Transverse colon (tissue), 4 donors: ENCODE data around the gene CBX3. TPM values are rescaled to one million over a fixed set of nuclear protein-coding genes. Genes with fewer than 3 reads are reported as not detected.

Experiments
- DNase-seq: peaks from one replicate; pipeline ENCODE4 v3.0.0-alpha.2; 2019
- H3K27ac ChIP-seq, 4 donors: fragments of 200-600 bp; sonication (generic); 2 replicates each; pipeline ENCODE4 v1.5.1; 2016 to 2018; ENCODE audit warnings: inconsistent platforms in 4 of 4
- H3K27me3 ChIP-seq: fragments of 200-600 bp; sonication (generic); 2 replicates; pipeline ENCODE4 v1.5.1; 2017; ENCODE audit warnings: inconsistent platforms
- H3K36me3 ChIP-seq, 4 donors: fragments of 200-600 bp; sonication (generic); 2 replicates each; pipeline ENCODE4 v1.5.1; 2017 to 2019; ENCODE audit warnings: inconsistent platforms in 4 of 4
- H3K4me1 ChIP-seq, 4 donors: fragments of 200-600 bp; sonication (generic); 2 replicates each; pipeline ENCODE4 v1.5.1; 2017 to 2020; ENCODE audit warnings: inconsistent platforms in 4 of 4
- H3K4me3 ChIP-seq, 4 donors: fragments of 200-600 bp; sonication (generic); 1 replicate in 1 of 4; 2 replicates in 3 of 4; pipeline versions ENCODE4 v1.5.1 to v1.6.1; 2017 to 2019; ENCODE audit warnings: inconsistent platforms in 4 of 4
- H3K9me3 ChIP-seq, 2 donors: fragments of 200-600 bp; sonication (generic); 2 replicates each; pipeline ENCODE4 v1.5.1; 2017 to 2019; ENCODE audit warnings: inconsistent platforms in 2 of 2
- EP300 ChIP-seq: sonication (generic); formaldehyde crosslinking; IDR thresholded peaks from one replicate; pipeline ENCODE4 v1.6.1; 2017; ENCODE audit warnings: antibody characterized with exemption, low read depth
- POLR2A ChIP-seq: fragments of 450-650 bp; IDR thresholded peaks from one replicate; pipeline ENCODE4 v1.6.1; 2016; ENCODE audit warnings: antibody characterized with exemption, mild to moderate bottlenecking, moderate library complexity
- POLR2AphosphoS5 ChIP-seq, 3 donors: sonication (generic); formaldehyde crosslinking; IDR thresholded peaks; one replicate each; pipeline ENCODE4 v1.6.1; 2016; ENCODE audit warnings: antibody characterized with exemption in 3 of 3
- WGBS, 2 donors: methylation state at CpG; one replicate each; pipeline ENCODE4 v1.1.5; 2018; ENCODE audit warnings: low coverage in 1 of 2; 5-methylcytosine and 5-hydroxymethylcytosine counted together
- in situ Hi-C, 4 donors: fragments of 200-750 bp; cut with MboI; loops; one replicate each; pipeline versions ENCODE4 v1.15.0 to v1.15.1; 2017; ENCODE audit warnings: low sequenced_read_pairs in 3 of 4, low pct_ligation_motif_present in 1 of 4, low pct_unique_long_range_greater_than_20kb in 1 of 4
- intact Hi-C: fragments of 100-400 bp; cut with DNase I; formaldehyde crosslinking; loops from one replicate; pipeline ENCODE4 v1.15.1; 2023; ENCODE audit warnings: low total_unique reads
- total RNA-seq, 4 donors: library from RNA; depleted of rRNA; stranded (reverse); fragments of >200 nt; gene quantifications; one replicate each; pipeline ENCODE4 v1.1.0, GENCODE V29; 2016
- TF ChIP-seq, protein P1 (sequence below), 5 experiments: fragments of 200-600 bp in 3 of 5; fragments of 450-650 bp in 2 of 5; sonication (generic) in 3 of 5; IDR thresholded peaks; 1 replicate in 2 of 5; 2 replicates in 3 of 5; pipeline ENCODE4 v1.5.1; 2016 to 2017; ENCODE audit warnings: antibody characterized with exemption in 5 of 5, inconsistent platforms in 3 of 5, mild to moderate bottlenecking in 2 of 5, moderate library complexity in 1 of 5

Gene CBX3
- total RNA-seq, 4 donors from 2014 or later: 48.2 to 107 (median 60.3) TPM

DNA sequence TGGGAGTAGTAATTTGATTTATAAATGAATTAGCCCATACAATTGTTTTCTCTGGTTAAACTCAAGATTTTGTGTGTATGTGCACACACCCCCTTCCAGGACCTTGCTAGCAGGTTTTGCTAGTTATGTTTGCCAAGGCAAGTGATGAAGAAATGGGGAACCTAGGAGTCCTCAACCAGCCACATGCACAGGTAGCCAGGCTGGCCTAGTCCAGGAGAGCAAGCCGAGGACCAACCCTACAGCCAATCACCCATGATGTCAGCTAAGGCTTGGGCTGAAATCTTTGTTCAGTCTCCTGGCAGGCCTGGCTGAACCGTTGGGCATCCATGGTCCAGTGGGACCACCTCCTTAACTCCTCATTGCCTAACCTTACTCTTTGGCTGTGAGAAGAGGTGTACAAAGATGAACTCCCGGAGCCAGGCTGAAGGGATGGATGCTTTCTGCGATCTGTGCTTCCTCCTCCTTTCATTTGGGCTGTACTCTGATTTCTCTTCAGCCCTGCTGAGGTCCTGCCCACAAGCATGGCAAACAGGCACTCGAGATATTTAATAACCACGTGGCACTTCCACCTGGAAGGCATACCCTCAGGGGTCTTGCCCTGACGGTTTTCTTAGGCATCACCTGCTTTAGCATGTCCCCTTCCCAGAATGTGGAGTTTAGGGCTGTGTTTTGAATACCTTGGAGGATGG lies 23.1 kb upstream of the CBX3 start:
- 83 to 84% methylated on average over 4 to 7 of the region's 7 CpGs for WGBS, 2 donors
- H3K27me3 ChIP-seq: no peaks in the 10 kb centered on the region
- H3K27ac ChIP-seq: no peak overlapping the region
- H3K9me3 ChIP-seq: no peaks in the 10 kb centered on the region
- no peak for DNase-seq
- no peaks in the 10 kb centered on the region for H3K4me1 ChIP-seq
- no peaks in the 10 kb centered on the region for H3K36me3 ChIP-seq
- intact Hi-C loops: no loop called here
- no peak overlapping the region for H3K4me3 ChIP-seq
- no peak for TF ChIP-seq EP300
- TF ChIP-seq, protein P1, sequence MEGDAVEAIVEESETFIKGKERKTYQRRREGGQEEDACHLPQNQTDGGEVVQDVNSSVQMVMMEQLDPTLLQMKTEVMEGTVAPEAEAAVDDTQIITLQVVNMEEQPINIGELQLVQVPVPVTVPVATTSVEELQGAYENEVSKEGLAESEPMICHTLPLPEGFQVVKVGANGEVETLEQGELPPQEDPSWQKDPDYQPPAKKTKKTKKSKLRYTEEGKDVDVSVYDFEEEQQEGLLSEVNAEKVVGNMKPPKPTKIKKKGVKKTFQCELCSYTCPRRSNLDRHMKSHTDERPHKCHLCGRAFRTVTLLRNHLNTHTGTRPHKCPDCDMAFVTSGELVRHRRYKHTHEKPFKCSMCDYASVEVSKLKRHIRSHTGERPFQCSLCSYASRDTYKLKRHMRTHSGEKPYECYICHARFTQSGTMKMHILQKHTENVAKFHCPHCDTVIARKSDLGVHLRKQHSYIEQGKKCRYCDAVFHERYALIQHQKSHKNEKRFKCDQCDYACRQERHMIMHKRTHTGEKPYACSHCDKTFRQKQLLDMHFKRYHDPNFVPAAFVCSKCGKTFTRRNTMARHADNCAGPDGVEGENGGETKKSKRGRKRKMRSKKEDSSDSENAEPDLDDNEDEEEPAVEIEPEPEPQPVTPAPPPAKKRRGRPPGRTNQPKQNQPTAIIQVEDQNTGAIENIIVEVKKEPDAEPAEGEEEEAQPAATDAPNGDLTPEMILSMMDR (IDR thresholded peaks at IDR 0.05): no peak
- TF ChIP-seq POLR2A: no peak
- no peak for TF ChIP-seq POLR2AphosphoS5 (IDR thresholded peaks at IDR 0.05)
- in situ Hi-C loops: loop anchor here in 2 of 4 donors (25.0 kb wide), 1 partner anchor 984 kb away; the partner anchor contains the start of genes HOXA10 (in 2 of the 2), HOXA3 (in 2 of the 2), HOXA7 (in 2 of the 2) and HOXA9 (in 2 of the 2)

DNA sequence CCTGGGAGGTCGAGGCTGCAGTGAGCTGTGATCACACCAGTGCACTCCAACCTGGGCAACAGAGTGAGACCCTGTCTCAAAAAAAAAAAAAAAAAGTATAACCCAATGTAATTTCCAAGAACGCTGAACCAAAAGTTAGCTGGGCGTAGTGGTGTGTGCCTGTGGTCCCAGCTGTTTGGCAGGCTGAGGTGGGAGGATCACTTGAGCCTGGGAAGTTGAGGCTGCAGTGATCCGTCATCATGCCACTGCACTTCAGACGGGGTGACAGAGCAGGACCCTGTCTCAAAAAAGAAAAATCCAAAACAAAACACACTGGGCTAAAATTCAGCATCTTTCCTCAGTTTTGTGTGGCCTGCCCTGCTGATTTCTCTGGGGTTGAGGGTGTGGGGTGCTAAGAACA lies 22.1 kb upstream of the CBX3 start:
- in situ Hi-C loops: loop anchor here in 2 of 4 donors (25.0 kb wide), 1 partner anchor 983 kb away; the partner anchor contains the start of genes HOXA10 (in 2 of the 2), HOXA3 (in 2 of the 2), HOXA7 (in 2 of the 2) and HOXA9 (in 2 of the 2)
- TF ChIP-seq POLR2AphosphoS5 (IDR thresholded peaks at IDR 0.05): no peak
- TF ChIP-seq EP300: no peak
- TF ChIP-seq, protein P1 (IDR thresholded peaks at IDR 0.05): no peak
- TF ChIP-seq POLR2A: no peak
- DNase-seq: no peak
- intact Hi-C loops: no loop called here
- Histone ChIP-seq H3K4me1 (no peaks in the 10 kb centered on the region), H3K27ac (no peak overlapping the region), H3K27me3 (no peaks in the 10 kb centered on the region), H3K4me3 (no peak overlapping the region), H3K9me3 (no peaks in the 10 kb centered on the region), H3K36me3 (no peaks in the 10 kb centered on the region)
- WGBS, 2 donors: 50 to 80% methylated on average over 2 to 5 of the region's 5 CpGs

DNA sequence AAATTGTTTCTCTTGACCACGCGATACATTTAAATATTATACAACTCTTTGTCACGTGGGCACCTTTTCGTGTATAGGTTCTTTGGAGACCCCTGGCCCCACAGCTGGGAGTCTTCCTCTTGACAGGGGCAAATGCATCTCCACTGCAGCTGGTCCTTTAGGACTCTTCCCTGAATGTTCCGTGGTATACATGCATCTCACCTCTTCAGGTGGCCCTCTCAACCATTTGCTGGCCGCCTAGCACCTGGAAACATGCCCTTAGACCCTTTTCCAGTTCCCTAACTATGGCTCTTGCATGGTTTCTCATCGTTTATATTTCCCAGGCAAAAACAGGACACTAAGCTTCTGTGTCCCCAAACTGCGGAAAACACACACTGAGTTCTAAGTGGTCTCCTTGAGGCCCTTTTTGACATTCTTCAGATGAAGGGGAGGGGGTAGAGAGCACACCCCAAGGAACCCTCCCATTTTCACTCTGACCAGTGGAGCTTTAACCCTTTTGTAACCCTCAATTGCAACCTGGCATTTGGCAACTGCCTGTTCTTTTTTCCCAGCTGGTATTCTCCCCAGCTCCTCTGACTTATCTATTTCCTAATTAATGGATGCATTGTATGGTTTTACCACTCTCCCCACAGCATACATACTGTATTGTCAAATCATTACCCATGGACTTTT lies 21.6 kb upstream of the CBX3 start:
- H3K36me3 ChIP-seq: no peaks in the 10 kb centered on the region
- no peaks in the 10 kb centered on the region for H3K4me1 ChIP-seq
- H3K27ac ChIP-seq: no peak overlapping the region
- H3K4me3 ChIP-seq: no peak overlapping the region
- no peaks in the 10 kb centered on the region for H3K27me3 ChIP-seq
- no peaks in the 10 kb centered on the region for H3K9me3 ChIP-seq
- 47 to 58% methylated on average over 6 to 8 of the region's 8 CpGs for WGBS, 2 donors
- intact Hi-C loops (no loop called here), in situ Hi-C loops (loop anchor here in 2 of 4 donors (25.0 kb wide), 1 partner anchor 982 kb away; the partner anchor contains the start of genes HOXA10 (in 2 of the 2), HOXA3 (in 2 of the 2), HOXA7 (in 2 of the 2) and HOXA9 (in 2 of the 2))
- no peak for DNase-seq
- TF ChIP-seq EP300 (no peak), POLR2AphosphoS5 (IDR thresholded peaks at IDR 0.05) (peak in 1 of 3 donors; percentile 4), POLR2A (no peak)

DNA sequence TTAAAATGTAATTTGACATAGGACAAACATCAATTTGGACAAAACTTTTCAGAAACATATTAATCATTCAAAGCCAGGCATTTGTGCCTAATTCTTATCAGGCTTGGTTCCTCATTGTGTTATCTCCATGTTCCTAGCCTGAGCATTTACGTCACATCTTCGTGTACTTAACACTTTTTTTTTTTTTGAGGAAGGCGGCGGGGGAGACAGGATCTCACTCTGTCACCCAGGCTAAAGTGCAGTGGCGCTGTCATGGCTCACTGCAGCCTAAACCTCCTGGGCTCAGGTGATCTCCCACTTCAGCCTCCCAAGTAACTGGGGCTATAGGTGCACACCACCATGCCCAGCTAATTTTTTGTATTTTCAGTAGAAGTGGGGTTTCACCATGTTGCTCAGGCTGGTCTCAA lies 20.8 kb upstream of the CBX3 start:
- TF ChIP-seq EP300 (no peak), POLR2A (peak; percentile 17), POLR2AphosphoS5 (IDR thresholded peaks at IDR 0.05) (no peak)
- Histone ChIP-seq H3K4me1 (no peaks in the 10 kb centered on the region), H3K27me3 (no peaks in the 10 kb centered on the region), H3K4me3 (no peak overlapping the region), H3K36me3 (no peaks in the 10 kb centered on the region), H3K27ac (no peak overlapping the region), H3K9me3 (no peaks in the 10 kb centered on the region)
- in situ Hi-C loops: loop anchor here in 2 of 4 donors (25.0 kb wide), 1 partner anchor 982 kb away; the partner anchor contains the start of genes HOXA10 (in 2 of the 2), HOXA3 (in 2 of the 2), HOXA7 (in 2 of the 2) and HOXA9 (in 2 of the 2)
- no peak for DNase-seq
- WGBS, 2 donors: 36 to 78% methylated on average over 2 to 5 of the region's 5 CpGs
- intact Hi-C loops: no loop called here
